Occipital lobe (tissue), 2 donors: ENCODE results near the gene MVB12B. TPM values are rescaled to one million over a fixed set of nuclear protein-coding genes. Genes with fewer than 3 reads are reported as not detected.

Experiments used
- DNase-seq: peaks from one replicate; lab custom pipeline; 2025; lab: John Stamatoyannopoulos, UW
- total RNA-seq: library from RNA; depleted of rRNA; stranded (reverse); fragments of >200 nt; gene quantifications from one replicate; pipeline ENCODE4 v1.2.3, GENCODE V29; 2014

MVB12B gene
- total RNA-seq, 1 donor from 2014 or later = 28.7 TPM

DNA sequence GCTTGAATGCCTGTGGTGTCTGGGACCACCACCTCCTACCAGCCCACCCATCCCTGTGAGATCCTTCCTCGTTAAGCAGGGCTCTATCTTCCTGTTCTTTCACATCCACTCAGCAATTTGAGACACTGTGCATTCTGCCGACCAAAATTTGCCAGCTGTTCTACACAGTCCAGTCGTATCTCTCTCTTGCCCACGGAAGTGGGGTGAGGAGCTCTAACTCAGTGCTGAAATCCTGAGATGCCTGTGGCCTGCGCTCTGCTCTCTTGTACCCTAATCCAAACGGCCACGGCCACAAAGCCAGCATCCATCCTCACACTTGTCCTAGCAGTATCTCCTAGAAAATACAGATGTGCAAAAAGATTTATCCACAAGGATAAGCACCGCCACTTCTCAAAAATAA lies 97.9 kb downstream of the MVB12B start:
- DNase-seq = no peak

DNA sequence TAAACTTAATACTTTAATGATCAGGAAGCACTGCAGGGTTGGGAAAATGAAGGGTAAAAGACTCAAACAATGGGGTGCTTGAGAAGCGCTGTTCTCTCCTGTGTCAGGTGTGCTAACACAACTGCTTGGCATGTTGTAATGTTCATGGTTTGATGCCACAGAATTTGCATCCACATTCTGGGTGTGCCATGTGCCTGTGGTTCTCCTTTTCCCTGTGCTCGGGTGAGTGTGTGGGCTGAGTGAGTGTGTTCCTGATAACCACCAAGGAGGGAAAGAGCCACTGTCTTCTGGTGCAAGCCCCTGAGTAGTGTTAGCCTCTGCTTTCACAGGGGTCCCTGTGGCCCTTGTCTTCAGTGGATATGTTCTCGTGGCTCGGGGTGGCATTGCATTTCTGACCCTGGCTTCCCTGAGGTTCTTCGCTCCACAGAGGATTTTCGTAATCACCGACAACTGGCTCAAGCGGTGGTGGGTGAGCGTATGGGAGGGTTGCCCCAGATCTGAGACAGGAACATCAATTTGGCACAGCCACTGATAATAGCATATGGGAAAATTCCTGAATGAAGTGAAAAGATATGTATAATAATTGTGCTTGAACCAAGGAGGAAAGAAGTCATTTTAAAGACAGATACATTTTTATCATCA lies 102.0 kb downstream of the MVB12B start:
- DNase-seq = no peak

DNA sequence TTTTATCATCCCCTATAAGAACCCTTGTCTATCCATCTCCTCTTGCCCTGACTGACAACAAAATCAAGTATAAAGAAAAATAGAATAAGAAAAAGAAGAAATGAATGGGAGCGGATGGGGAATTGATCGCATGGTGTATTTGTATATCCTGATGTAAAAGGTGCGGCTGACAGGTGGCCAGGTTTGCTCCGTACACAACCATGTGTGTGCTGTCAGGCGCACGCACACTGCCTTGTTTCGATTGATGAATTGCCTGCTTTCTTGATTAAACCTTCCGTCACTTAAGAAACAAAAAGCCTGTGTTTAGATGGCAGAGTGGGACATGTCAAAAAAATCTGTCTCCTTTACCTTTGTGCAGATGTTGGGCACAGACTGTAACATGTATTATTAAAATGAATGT lies 102.6 kb downstream of the MVB12B start:
- no peak for DNase-seq

DNA sequence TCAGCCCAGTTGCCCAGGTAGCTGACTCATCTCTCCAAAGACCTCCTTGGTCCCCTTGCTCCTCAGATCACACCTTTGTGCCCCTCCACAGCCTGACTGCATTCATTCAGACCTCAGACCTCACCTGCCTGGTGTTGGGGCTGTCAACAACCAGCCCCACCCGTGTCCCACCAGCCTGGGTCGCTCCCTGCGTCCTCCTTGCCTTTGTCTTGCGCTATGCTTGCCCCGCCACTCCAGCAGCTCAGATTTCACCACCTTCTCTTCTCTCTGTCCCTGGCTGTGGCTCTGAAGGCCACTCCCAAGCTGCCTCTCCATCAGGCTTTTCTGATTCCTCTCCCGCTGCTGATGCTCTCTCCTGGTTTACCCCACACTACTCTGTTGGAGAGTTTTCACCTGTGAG lies 103.5 kb downstream of the MVB12B start:
- DNase-seq = no peak

DNA sequence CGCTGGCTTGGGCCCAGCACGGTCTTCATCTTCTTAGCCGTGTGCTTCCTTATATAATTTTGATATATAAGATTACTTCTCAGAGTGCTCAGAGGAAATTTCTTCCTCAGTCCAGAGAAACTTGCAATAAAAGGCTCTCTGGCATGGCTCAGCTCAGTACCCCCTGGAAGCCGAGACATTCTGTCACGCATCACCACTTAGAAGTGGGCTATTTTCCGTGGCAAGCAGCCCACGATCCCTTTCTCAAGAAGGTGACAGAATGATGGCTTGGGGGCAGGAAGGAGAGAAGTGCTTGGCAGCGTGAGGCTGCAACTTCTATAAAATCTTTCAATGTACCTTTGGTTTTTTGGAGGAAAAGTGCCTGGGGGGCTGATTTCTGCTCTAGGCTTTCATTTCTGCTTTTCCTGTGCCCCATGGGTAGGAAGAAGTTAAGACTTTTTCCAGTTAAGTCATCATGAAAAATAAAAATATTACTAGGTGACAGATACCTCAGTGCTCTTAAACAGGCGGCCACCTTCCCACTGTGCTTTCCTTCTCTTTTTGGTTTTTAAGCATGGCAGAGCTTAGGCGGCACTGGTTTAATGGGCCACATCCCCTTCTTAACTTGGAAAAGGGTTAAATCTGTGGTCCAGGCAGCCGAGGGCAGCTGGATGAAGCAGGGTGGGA lies 104.6 kb downstream of the MVB12B start:
- no peak for DNase-seq

DNA sequence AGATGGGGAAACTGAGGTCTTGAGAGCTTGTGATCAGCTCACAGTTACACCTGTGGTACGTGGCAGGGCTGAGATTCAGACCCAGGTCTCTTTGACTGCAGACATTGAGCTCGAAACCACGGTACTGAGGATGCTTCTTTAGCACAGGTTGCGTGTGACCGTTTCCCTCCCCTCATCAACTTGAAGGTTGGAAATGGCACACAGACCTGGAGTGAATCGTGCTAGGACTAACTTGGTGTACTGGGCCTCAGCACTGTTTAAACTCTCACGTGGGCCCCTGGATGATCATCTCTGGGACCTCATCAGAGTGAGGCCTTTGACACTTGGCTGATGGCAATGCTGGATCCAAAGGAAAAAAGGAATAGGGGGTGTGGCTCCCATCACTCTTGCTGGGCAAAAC lies 106.0 kb downstream of the MVB12B start:
- no peak for DNase-seq

DNA sequence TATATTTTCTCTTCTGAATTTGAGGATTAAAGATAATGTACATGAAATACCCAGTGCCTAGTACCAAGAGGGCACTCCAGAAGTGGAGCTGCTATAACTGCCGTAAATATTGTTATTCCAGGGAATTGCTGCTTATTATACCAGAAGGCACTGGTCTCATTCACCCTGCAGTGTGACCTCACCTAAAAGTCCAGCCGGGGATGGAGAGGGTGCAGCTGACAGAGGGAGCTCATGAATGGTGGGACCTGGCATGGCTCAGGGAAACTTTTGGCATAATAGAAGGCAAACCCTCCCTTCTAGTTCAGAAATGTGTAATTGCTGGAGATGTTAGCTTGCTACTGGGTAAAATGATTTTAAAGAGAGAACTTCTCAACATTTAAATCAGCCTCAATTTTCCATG lies 108.5 kb downstream of the MVB12B start:
- DNase-seq = no peak

DNA sequence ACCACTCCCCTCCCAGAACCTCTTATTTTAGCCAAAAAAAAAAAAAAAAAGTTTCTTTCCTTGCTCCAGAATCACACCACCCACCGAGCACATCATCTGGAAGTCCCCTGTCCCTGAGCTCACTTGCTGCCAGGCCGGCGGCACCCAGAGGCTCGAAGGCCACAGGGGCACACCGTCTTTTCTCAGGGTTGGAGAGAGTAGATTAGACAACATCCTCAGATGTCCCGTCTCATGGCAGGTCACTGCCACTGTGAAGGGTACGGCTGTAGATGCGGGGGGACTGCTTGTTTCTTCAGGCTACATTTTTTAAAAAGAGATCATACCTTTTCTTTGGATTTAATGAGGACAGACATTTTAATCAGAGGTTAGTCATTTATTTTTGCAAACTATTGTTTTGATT lies 109.0 kb downstream of the MVB12B start:
- no peak for DNase-seq

DNA sequence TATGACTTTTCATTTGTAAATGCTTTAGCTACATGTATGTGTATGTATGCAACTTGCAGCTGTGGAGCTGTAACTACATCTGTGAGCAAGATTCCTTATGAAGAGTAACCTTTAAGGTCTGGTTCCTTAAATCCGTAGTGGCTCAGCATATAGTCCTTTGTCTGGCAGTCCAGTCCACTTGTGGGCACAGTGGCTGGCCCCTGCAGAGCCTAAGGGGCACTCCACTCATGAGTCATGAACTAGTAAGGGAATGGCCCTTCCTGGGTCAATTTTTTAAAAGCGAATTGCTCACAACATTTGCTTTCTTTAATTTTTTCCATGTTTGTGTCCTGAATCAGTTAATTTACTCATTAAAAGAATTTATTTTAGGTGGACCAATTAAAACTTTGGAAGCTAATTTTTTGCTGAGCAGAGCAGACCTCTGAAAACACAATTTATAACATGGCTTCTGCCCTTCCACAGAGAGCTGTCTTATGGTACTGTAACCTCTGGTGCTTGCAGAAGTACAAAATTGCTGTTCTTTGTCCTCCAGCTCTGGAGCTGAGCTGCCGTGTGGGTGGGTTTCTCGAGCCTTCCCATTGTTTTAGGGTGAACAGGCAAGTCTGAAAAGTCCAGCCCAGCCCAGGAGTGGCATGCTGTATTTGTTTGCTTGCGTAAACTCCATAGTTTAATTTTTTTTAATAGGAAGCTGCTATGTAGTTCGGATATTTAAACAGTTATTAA lies 110.1 kb downstream of the MVB12B start:
- DNase-seq = no peak

DNA sequence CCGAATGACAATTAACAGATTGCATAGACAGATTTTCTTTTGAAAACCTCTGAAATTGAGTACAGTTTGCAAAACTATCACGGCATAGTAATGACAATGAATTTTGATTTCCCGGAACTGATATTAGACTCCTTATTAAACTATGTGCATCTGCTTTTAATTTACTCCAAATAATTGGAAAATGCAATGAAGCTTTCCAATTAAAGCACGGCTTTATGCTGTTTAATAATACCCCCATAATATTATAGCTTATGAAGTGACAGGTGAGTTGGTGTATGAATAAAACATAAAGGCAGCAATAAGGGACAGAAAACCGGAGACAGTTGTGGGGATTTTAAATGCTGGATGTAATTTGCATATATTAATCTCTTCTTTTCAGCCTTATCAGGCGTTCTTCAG lies 110.6 kb downstream of the MVB12B start:
- no peak for DNase-seq

DNA sequence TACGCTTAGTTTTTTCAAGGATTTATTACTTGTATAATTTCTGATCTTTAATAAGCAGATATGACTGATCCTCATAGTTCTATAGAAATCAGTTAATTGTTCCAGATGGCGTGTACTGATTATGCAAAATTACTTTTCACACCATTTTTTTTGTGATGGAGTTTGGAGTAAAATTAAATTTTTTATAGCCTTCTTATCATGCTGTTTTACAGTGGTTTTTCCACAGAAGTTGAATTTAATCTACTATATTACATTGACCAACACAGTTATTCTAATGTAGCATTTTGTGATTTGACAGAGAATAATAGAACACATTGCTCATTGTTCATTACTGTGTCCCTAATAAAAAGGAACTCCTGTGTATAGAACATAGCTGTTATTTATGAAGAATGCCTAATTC lies 111.1 kb downstream of the MVB12B start:
- no peak for DNase-seq

DNA sequence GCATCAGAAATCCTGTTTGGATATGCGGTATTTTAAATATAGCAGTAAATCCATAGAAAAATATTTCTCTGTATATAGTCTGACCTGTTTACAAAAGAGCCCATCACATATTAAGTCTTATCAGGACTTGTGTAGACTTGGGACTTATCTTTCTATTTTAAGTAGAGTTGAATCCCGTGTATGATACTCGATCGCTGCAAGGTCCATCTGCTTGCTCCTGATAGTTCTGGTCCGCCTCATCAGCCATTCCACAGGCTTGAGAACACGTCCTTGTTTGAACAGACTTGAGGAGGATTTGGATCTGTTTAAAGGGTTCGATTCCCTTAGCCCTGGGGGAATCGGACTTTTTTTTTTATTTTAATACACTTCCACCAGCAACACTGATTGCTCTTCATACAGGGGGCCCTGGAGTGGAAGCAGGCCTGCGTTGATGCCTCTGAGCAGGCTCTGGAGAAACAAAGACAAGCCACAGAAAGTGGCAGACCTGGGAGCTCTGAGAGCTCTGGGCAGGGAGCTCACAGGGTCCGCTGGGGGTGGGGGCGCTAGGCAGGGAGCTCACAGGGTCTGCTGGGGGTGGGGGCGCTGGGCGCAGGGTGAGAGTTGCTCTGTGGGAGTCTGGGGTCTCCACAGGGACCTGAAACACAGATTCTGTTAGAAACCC lies 112.2 kb downstream of the MVB12B start:
- no peak for DNase-seq

DNA sequence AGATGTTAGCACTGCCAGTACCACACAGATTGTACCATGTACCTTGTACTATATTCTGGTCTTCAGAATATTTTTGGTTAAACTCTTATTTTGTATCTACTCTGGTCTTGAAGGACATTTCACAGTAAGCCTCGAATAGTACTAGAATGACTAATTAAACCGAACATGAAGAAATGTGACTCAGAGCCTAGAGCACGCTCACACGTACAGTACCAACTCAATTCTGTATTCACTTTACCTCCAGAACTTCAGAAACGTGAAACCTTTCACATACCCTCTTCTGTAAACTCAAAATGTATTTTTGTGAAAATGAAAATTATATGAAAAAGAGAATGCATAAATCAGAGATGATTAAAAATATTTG lies 112.8 kb downstream of the MVB12B start:
- DNase-seq = no peak

DNA sequence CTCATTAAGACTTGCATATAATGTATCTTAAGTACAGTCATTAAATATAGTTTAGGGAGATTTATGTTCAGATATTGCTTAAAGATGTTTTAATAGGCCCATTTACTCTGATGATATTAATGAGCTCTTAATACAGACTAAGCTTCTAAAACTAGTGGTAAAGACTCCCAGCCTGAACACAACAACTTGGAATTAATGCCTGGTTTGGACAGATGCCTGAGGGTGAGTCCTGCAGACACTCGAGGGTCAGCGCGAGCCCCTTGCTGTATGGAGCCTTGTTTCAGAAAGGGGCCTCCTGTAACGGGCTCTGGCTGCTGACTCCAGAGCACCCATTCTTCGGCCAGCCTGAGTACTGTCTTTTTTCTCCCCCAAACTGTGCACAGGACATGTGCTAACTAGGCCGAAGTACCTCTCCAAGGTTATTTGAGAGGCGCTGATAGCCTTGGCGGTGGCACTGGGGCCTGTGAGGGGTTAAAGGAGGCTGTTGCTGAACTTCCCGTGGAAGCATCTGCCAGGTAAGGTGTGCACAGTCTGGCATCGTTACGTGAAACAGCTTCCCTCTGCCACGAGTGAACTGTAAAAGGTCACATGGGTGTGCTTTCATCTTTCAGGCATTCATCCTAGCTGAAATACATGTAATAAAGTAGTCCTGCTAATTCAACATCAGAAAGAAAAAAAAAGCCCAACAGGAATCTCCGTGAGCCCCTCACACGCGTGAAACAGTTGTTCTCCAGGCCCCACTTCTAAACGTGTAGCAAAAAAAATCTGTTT lies 113.4 kb downstream of the MVB12B start:
- DNase-seq = no peak

DNA sequence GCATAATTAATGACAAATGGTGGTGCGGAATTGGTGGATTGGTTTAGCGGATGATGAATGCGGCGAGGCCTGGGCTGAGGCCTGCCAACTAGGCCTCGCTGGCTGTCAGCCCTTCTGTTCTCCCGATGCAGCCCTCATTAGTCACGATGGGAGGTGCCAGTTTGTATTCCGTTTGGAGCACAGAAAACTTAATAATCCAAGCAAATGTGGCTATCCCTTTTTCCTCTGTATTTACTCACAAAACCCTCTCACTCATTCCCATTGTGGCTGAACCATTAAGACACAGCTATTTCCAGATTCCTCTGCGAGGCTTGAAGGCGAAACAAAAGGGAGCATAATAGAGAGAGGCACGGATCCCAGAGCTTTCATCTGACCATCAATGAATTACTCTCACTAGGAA lies 114.3 kb downstream of the MVB12B start:
- DNase-seq = peak; percentile 61

DNA sequence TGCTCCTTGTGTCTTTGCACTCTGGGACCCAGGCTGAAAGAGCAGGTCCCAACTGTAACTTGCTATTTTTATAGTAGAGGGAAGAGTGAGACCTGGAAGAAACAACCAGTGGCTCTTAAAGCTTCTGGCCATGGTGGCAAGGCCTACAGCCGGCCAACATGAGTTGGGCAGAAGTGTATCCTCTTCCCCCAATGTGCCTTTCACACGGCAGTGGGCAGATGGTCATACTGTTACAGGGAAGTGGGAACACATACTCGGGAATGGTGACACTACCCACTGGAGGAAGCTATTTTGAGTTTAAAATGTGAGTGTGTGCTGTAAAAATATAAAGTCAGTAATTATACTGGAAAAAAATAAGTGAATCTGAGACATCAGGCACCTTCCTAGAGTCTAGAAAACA lies 116.0 kb downstream of the MVB12B start:
- DNase-seq = no peak

DNA sequence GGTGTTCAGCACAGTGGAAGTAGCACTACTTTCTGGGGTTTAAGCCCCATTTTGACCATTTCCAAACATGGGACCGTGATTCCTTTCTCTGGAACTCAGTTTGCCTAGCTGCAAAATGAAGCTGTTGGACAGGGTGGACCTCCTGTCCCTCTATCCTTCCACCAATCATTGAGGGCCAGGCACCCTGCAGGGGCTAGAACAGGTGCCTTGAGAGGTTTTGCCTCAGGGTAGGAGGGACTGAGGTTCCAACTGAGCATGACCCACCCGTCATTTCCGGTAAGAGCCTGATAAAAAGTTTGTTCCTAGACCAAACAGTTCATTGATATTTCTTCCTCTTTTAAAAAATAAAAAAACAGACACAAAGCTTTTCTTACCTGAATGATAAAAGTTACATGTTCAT lies 116.5 kb downstream of the MVB12B start:
- DNase-seq = no peak

DNA sequence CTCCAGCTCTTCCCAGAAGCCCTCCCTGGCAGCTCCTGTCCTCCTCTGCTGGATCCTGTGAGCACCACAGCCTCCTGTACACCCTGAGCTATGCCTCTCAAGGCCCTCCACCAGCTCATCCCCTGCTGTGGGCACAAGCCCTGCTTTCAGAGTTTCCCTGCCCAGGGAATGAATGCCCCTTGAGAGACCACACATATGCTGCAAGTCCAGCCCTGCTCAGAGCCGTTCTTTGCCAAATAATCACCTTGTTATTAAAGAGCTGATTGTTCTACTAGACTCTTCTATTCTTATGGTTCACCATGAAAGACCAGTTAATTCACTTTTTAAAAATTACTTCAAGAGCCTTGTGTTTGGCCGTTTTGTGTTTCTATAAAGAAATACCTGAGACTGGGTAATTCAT lies 121.5 kb downstream of the MVB12B start:
- no peak for DNase-seq

DNA sequence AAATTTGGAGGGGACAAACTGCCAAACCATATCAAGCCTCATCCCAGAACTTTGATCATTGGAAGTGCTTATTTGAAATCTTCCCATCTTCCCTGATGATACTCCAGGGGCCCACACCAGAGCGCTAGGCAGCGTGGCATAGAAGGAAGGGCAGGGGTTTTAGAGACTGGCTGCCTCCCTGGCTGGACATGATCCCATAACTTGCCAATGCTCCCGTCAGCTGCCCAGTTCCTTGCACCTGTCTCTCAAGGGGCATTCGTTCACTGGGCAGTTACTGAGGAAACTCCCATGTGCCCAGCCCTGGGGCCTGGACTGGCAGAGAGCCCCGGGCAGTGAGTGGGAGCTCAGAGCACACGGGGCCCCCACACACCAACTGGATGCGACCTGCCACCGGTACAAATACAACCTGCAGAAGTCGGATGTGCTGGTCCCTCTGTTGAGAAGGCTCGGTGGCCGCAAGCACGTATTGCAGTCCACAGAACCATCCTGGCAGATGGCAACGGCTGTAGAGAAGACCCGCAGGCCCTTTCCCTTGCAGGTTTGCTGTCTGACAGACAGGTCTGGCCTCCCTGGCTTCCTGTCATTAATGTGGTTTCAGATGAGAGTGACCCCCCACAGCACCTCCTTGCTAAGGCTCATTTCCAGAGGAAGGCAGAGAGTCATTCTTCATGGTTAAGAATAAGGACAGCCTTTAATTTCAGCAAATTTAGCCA lies 122.4 kb downstream of the MVB12B start:
- no peak for DNase-seq

DNA sequence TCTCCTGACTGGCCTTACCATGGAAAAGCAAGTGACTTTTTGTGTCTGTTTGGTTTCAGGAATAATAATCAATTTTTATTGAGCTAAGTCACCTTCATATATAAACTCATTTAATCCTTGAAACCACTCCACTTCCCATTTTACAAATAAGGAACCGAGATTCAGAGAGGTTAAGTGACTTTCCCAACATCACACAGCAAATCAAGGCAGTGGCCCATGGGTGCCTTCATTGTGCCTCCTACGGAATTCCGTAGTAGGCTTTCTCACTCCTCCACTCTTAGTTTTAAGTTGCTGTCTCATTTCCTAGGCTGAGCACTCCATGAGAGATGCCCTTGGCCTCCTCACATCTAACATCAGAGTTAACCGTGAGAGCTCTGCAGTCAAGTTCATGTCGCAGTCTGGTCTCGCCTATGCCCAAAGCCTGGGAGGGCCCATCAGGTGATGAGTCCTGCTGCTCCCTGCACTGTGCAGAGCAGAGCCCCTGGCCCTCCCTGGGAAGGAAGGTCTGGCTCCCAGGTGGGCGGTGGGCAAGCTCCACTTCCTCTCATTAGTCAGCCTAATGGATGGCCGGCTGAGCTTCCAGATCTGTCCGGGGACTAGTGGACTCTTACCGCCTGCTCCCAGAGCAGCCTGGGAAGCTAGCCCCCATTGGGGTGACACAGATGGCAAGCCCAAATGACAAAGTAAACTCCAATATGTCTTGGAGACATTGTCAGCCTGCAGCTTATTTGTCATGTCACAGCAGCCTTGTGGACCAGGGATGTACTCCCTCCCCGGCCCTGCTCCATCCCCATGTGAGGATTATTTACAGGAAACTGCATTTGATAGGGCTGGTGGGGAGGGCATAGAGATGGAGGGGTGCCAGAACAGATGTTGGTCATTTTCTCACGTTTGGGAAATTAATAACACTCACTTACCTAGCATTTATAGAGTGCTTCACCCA lies 123.4 kb downstream of the MVB12B start:
- DNase-seq = no peak
